DND-41 (cell line): ENCODE measurements around the gene C17orf75.

Experiments
- ATAC-seq: fragments of 200-7000 bp; cut with Tn5 transposase; 3 replicates; pipeline ENCODE4 v1.9.1; 2021; ENCODE audit warnings: low read depth; ENCODE audit not compliant: insufficient read depth
- DNase-seq: peaks from one replicate; pipeline ENCODE4 v3.0.0-alpha.2; 2020
- H2AFZ ChIP-seq: 2 replicates; pipeline ENCODE4 v1.6.0; 2012; ENCODE audit warnings: low read depth, low read length
- H3K27ac ChIP-seq: 2 replicates; pipeline ENCODE4 v1.5.1; 2012; ENCODE audit warnings: low read length, inconsistent platforms
- H3K27me3 ChIP-seq: fragments of 200-600 bp; sonication (generic); 2 replicates; pipeline ENCODE4 v1.6.0; 2012; ENCODE audit warnings: low read length, mild to moderate bottlenecking, inconsistent platforms; ENCODE audit not compliant: insufficient read depth, poor library complexity
- H3K36me3 ChIP-seq: 2 replicates; pipeline ENCODE4 v1.5.1; 2012; ENCODE audit warnings: low read length, inconsistent platforms; ENCODE audit not compliant: insufficient read depth
- H3K4me1 ChIP-seq: 2 replicates; pipeline ENCODE4 v1.5.1; 2012; ENCODE audit warnings: mild to moderate bottlenecking, low read length; ENCODE audit not compliant: insufficient read depth
- H3K4me2 ChIP-seq: 2 replicates; pipeline ENCODE4 v1.6.0; 2012; ENCODE audit warnings: mild to moderate bottlenecking, moderate library complexity, low read length, inconsistent platforms; ENCODE audit not compliant: insufficient read depth
- H3K4me3 ChIP-seq, 2 experiments: fragments of 200-600 bp in 1 of 2; shearing (Covaris generic) in 1 of 2; 2 replicates each; pipeline ENCODE4 v1.5.1; 2012 to 2016; ENCODE audit warnings: inconsistent platforms in 2 of 2, low read length in 2 of 2, mild to moderate bottlenecking in 2 of 2, low read depth in 1 of 2, moderate library complexity in 1 of 2
- H3K79me2 ChIP-seq: 2 replicates; pipeline ENCODE4 v1.6.0; 2012; ENCODE audit warnings: low read length, inconsistent platforms; ENCODE audit not compliant: insufficient read depth
- H3K9ac ChIP-seq: 2 replicates; pipeline ENCODE4 v1.6.0; 2012; ENCODE audit warnings: low read depth, mild to moderate bottlenecking, inconsistent platforms, low read length, moderate library complexity
- H3K9me3 ChIP-seq: 2 replicates; pipeline ENCODE4 v1.5.1; 2012; ENCODE audit warnings: low read length, moderate library complexity, mild to moderate bottlenecking, inconsistent platforms; ENCODE audit not compliant: insufficient read depth, severe bottlenecking
- H4K20me1 ChIP-seq: 2 replicates; pipeline ENCODE4 v1.6.0; 2012; ENCODE audit warnings: low read length; ENCODE audit not compliant: insufficient read depth
- EZH2 ChIP-seq: IDR thresholded peaks from 3 replicates; pipeline ENCODE4 v1.6.1; 2012; ENCODE audit warnings: borderline replicate concordance, low read depth, mild to moderate bottlenecking, moderate library complexity, low read length, inconsistent platforms; ENCODE audit not compliant: severe bottlenecking
- TF ChIP-seq, protein P1 (sequence below): IDR thresholded peaks from 2 replicates; pipeline ENCODE4 v1.5.1; 2012; ENCODE audit warnings: borderline replicate concordance, low read length, moderate library complexity, mild to moderate bottlenecking; ENCODE audit not compliant: poor library complexity, severe bottlenecking; ENCODE audit errors: extremely low read depth

The C17orf75 gene

DNA sequence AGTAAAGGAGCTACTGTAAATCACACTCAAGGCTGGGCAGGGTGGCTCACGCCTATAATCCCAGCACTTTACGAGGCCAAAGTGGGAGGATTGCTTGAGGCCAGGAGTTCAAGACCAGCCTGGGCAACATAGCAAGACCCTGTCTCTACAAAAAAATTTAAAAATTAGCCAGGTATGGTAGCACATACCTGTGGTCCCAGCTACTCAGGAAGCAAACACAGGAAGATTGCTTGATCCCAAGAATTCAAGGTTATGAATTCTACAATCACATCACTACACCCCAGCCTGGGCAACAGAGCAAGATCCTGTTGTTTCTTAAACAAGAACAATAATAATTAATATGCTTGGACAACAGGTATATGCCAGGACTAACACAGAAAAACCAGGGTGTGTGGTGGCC, 63.2 kb downstream of the C17orf75 start:
- H3K4me3 ChIP-seq: no peak overlapping the region
- H3K4me1 ChIP-seq: no peaks in the 10 kb centered on the region
- peaks cover 9% of the 10 kb centered on the region for H3K27me3 ChIP-seq
- H3K36me3 ChIP-seq: no peaks in the 10 kb centered on the region
- H4K20me1 ChIP-seq: peaks cover 5% of the 10 kb centered on the region
- ATAC-seq (no peak), DNase-seq (no peak)
- H3K9me3 ChIP-seq: no peaks in the 10 kb centered on the region
- TF ChIP-seq, protein P1, sequence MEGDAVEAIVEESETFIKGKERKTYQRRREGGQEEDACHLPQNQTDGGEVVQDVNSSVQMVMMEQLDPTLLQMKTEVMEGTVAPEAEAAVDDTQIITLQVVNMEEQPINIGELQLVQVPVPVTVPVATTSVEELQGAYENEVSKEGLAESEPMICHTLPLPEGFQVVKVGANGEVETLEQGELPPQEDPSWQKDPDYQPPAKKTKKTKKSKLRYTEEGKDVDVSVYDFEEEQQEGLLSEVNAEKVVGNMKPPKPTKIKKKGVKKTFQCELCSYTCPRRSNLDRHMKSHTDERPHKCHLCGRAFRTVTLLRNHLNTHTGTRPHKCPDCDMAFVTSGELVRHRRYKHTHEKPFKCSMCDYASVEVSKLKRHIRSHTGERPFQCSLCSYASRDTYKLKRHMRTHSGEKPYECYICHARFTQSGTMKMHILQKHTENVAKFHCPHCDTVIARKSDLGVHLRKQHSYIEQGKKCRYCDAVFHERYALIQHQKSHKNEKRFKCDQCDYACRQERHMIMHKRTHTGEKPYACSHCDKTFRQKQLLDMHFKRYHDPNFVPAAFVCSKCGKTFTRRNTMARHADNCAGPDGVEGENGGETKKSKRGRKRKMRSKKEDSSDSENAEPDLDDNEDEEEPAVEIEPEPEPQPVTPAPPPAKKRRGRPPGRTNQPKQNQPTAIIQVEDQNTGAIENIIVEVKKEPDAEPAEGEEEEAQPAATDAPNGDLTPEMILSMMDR: no peak
- no peak for TF ChIP-seq EZH2
- no peak overlapping the region for H3K9ac ChIP-seq
- no peak overlapping the region for H3K27ac ChIP-seq
- no peak overlapping the region for H2AFZ ChIP-seq
- no peaks in the 10 kb centered on the region for H3K79me2 ChIP-seq
- H3K4me2 ChIP-seq: no peak overlapping the region
